GM21390 (cell line): ENCODE data around the gene PIK3C3.
"Not testable (repeated sequence)": the region's sequence is repeated elsewhere in the genome, so short reads cannot be mapped to it uniquely, and the experiment has no call there.

Source experiments
- ATAC-seq: cut with Tn5 transposase; IDR thresholded peaks from one replicate; pipeline ENCODE4 v1.9.1; 2021; ENCODE audit not compliant: unreplicated experiment

PIK3C3 gene

DNA sequence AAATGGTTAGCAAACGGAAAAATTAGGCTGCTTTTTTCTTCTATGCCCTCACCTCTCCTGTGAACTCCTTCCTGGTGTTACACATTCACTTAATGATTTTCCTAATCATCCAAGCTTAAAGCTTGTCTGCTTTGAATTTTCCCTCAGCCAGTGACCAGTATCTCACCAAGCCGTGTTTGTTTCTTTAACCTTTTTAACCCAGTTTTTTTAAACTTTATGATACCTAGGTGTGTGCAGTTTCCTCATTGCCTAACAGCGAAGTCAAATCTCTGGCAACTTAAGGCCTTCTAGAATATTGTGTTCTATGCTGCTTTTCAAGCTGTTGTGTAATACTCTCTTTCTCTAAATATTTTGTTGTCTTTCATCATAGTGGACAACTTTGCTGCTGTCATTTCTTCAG, 113.0 kb downstream of the PIK3C3 start:
- ATAC-seq, result no peak

DNA sequence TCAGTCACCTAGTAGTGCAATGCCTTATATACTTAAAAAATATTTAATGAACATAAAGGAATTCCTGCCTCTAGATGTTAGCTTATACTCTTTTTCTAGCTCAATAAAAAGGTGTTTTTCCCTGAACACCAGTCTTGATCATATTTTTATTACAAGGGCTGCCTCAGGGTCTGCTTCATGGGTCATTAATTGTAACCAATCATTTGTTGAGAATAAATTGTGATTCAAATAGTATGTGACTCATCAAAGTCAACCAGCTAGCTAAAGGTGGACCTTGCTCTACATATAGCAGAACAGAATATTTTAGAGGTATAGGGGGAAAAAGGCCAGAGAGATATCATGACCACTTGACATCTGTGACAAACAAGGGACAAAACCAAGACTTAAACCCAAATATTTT, 114.0 kb downstream of the PIK3C3 start:
- no peak for ATAC-seq

DNA sequence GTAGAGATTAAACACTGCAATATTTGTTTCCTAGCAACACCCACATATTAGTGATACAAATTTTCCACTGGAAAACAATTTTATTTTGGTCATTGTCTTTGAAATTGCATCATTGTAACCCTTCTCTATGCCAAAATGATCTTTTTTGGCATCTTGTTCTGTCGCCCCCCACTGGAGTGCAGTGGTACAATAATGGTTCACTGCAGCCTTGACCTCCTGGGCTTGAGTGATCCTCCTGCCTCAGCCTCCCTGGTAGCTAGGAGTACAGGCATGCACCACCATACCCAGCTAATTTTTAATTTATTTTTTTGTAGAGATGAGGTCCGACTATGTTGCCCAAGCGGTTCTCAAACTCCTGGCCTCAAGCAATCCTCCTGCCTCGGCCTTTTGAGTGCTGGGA, 117.4 kb downstream of the PIK3C3 start:
- no peak for ATAC-seq

DNA sequence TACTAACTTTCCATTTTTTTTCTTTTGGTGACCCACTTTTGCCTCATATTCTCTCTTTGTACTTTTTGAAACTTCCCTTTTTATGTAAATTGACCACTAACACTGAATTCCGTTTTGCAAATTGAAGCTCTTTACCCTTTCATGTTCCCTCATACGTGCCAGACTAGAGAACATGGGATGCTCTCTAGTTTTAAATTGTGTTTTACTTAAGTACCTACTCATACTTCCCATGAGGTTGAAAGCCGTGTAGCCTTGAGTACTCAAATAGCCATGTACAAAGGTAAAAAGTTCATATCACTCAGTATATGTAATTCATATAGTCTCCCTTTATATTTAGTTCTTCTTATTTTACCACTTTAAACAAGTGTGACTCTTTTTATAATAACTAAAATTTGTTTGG, 119.7 kb downstream of the PIK3C3 start:
- no peak for ATAC-seq

DNA sequence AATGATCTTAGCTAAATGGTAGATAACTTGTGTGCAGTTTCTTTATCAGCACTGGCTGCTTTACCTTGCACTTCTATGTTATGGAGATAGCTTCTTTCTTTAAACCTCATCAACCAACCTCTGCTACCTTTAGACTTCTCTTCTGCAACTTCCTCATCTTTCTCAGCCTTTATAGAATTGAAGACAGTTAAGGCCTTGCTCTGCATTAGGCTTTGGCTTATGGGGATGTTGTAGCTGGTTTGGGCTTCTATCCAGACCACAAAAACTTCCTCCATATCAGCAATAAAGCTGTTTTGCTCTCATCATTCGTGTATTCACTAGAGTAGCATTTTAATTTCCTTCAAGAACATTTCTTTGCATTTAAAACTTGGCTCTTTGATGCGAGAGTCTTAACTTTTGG, 123.7 kb downstream of the PIK3C3 start:
- no peak for ATAC-seq

DNA sequence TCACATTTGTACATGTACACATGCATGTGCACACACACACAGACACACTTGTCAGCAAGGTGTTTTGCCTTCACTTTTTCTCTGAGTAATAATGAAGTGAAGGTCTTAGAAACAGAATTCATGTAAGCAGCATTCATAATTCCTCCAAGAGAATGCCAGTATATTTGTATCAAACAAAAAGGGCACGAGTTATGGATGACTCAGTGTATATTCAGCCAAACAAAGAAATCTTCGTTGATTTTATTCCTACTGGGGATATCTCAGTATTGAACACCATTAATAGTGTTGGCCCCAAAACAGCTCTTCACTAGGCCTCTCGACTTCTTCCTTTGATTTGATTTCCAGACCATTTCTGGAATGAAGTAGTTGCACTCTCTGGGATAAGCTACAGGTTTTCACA, 125.3 kb downstream of the PIK3C3 start:
- ATAC-seq, result no peak

DNA sequence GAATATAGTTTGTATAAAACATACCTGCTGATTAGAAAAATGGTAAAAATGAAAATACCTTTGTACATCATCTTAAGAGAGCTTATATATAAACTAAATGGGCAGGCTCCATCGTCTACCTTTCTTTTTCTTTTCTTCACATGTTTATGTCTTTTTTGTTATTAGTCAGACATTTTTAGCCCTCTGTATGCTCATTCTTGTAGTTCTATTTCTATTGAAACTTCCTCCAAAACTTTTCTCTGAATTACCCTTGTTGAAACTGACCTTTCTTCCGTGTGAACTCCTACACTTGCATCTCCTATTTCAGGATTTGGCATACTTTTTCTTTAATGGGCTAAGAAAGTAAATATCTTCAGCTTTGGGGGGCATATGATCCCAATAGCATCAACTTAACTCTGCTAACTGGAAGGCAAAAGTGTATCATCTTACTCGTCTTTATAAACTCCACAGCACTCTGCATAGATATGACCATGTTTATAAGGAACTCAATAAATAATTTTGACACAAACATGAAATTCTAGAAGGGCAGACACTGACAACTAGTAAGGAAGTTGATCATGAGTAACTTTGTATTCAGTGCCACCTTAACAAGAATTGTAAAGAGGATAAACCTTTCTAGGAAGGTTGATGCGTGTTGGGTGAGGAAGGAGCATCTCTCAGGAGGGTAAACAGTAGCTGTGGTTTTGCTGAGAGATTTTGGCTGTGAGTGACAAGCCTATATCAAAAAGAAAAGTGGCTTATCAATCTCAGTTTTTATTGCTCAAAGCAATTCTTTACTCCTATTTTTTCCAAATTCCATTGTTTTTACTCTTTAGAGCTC, 127.6 kb downstream of the PIK3C3 start:
- ATAC-seq, result no peak

DNA sequence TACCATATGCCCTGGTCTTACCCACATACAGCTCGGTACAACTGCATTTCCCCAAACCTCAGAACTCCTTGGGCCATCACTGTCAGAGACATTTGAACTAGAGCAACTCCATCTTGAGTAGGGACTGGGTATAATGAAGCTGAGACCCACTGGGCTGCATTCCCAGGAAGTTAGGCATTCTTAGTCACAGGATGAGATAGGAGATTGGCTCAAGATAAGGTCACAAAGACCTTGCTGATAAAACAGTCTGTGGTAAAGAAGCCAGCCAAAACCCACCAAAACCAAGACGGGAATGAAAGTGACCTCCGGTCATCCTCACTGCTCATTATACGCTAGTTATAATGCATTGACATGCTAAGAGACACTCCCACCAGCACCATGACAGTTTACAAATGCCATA, 131.3 kb downstream of the PIK3C3 start:
- no peak for ATAC-seq

DNA sequence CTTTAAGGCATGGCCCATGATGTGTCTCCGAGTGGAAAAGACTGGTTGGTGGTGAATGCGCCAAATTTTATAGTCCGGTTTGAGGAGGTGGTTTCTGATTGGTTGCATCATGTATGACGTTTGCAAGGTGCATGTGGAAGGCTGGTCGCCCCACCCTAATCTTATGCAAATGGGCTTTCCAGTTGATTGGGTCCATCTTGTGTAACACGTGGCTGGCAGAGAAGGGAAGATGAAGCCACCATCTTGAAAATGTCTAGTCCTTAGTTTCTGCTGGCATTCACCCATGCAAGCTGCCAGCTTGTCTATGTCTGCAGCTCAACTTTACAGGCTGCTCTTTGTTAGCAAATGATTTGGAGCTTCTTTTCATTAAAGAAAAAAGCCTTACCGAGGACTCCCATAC, 132.2 kb downstream of the PIK3C3 start:
- ATAC-seq, result no peak

DNA sequence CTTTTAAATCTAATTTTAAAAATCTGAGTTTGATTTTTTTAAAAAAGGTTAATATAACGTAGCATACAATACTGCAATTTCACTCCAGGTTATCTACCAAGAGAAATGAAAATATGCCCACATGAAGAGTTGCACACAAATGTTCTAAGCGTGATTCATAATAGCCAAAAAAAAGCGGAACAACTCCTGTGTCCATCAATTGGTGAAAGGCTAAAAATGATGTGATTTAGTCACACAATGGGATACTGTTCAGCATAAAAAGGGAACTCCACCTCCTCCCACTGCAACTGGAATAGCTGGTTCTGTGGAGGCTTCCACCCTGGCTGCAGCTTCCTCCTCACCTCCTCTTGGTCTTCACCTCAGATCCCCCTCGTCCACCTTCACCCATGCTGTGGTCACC, 132.8 kb downstream of the PIK3C3 start:
- no peak for ATAC-seq

DNA sequence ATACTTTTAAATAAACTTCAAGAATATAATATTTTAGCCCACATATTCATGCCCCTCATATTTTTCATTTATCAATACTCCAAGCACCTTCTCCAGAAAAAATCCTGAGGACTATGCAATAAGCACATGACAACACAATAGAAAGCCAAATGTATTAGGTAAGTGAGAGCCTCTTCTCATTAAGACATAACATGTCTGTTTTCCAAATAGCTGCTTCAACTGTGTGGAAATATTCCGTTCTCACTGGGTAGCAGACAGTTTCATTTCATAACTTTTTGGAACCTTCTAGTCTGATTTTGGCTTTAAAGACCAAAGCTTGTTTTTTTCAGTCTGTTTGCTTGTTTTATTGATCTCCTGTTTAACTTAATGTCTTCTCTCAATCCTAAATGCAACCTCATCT, 137.8 kb downstream of the PIK3C3 start:
- ATAC-seq, result no peak

DNA sequence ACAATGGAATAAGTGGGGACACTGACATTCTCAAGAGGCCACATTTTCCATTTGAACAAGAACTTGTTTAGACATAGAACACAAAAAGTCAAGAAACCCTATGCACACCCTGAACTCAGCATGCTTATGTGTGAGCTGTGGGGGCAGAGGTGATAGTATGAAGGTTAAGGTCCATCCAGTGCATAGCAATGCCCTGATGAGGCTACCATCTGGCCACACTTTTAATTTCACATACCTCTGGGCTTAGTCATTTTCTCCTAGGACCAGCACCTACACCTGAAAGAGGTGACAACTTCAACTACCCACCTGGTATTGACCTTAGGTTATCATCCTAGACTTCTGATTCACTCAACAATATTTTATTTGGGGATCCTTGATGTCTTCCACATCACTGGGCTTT, 139.8 kb downstream of the PIK3C3 start:
- no peak for ATAC-seq

DNA sequence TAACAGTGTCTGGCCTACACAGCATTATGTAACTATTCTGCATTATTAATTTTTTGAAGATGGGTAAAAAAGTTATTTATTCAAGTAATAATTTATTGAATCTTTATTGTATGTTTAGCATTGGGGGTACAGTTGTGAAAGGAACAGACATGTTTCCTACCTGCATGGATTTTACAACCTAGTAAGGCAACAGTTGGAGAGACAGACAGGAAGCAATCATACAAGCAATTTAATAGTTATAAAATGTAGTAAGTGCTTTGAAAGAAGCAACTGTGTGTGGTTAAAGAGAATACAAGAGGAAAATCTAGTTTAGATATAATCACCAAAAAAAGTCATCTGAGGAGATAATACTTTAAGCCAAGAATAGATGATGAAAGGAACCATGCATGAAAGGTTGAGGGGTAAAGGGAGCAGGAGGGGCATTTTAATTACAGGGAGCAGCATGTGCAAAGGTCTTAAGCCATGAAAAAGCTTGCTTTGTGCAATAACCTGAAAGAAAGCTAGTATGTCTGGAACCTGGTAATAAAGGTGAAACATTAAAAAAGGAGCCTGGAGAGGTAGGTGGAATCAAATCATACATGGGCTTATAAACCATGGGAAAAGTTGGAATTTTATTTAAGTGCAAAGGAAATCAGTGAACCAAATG, 140.8 kb downstream of the PIK3C3 start:
- no peak for ATAC-seq

DNA sequence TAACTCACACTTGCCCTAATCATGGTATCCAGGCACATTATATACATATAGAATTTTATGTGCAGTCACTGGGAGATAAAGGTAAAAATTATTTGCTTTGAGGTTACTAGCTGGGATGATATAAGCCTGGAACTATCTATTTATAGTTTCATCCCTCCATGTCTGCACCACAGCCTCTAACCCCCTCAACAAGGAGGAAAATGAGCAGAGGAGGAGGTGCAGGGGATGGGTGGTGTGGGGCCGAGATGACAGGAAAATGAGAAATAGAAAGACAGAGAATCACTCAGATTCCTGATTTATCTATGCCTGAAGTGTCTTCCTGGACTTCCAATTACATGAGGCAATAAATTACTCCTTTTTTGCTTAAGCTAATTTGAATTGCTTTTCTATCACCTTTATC, 145.2 kb downstream of the PIK3C3 start:
- ATAC-seq, result no peak

DNA sequence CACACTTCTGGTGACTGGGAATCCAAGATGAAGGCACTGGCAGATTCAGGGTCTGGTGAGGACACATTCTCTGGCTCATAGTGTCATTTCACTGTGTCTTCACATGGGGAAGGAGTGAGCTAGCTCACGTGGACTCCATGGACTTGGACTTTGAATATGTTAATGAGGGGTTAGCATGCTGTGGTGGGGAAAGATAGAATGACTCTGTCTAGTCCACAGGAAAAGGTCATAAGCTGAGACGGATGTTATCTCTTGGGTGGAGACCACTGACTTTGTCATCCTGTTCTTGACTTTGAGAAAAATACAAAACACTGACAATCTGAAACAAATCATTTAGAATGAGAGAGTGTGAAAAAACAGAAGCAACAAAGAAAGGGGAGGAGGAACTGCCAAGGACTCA, 145.9 kb downstream of the PIK3C3 start:
- ATAC-seq, result no peak

DNA sequence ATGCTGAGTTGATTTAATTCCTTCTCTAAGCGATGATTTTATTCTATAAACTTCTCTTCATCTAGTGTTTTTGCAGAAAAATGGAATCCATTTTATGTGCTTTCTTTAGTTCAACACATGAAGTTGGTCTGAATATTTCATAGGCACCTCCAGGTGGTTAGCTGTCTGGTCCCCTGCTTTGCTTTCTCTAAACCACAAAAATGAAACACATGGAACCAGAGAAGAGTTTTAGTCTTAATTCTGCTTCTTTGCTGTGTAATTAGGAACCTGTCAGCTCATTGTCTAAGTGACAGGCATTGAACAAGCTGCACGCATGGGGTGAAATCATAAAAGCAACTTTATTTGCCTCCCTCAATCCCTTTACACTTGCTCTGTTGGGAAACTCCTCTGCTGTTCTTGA, 150.4 kb downstream of the PIK3C3 start:
- no peak for ATAC-seq

DNA sequence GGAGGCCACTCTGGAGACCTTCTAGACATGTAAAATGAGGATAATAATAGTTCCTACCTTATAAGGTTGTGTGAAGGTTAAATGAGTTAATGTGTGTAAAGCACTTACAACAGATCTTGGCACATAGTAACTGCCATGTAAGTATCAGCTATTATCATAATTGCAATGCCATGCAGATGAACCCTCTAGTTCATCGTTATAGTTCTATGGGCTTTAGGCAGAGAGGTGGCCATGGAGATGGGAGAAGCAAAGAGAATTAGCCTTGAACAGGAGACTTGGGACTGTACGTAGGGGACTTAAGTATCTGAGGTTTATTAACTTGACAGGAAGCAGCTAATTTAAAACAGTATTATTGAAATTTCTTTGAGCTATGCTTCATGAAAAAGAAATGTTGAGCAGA, 151.8 kb downstream of the PIK3C3 start:
- no peak for ATAC-seq

DNA sequence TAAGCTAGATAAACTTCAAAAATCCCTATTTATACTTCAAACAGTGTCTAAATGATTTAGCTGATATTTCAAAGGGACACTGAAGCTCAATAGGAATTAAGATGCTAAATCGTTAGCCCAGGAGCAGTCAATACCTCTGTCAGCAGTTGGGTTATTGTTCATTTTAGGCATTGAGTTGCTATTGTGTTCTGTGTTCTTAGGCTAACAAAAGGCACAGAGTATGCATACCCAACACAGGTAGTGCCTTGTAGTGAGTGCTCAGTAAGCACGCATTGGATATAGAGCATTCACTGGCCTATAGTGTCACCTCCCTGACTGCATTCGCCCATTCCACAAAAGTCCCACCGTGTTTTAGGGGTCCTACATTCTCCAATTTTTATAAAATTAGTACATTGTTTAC, 152.3 kb downstream of the PIK3C3 start:
- ATAC-seq, result no peak

DNA sequence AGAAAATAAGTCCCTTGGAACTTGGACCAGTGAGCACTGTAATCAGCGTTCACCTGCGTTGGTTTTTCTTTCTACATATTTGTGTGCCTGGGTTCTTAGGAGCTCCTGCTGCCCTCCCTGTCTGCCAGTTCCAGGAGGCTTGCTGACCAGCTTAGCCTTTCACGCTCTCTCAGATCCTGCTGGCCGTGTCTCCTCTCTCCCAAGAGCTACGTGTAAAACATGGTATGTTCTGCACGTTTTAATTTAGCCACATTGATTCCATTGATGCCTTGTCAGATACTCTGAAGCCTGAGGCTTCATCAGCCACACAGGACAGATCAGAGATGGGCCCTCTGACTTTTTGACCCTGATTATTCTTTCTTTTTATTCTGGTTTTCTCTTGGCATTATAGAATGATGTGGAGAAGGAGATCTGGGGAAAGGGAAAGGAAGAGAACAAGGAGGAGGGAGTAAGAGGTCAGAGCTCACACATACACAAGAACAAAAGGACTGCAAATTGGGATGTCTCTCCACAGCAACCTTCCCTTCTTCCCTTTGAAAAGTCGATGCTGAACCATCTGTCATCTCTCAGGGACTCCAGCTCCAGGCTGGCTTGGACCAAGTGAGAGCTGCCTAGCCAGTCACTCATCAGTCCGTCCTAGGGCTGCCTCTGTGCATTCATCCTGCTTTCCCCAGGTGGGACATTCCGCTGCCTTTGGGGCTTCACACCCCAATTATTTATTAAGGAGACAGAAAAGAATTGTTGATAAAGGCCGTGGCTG, 152.8 kb downstream of the PIK3C3 start:
- no peak for ATAC-seq

DNA sequence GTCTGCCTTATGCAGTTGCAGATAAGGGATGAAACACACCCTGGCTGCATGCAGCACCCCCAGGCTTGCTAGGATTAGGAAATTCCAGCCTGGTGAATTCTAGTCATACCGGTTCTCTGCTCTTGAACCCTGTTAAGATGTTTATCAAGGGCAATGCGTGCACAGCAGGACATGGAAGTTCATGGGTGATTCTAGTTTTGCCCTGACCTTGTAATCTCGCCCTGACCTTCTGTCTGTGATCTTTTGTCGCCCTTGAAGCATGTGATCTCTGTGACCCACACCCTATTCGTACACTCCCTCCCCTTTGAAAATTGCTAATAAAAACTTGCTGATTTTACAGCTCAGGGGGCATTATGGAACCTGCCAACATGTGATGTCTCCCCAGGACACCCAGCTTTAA, 157.1 kb downstream of the PIK3C3 start:
- not testable (repeated sequence) for ATAC-seq

DNA sequence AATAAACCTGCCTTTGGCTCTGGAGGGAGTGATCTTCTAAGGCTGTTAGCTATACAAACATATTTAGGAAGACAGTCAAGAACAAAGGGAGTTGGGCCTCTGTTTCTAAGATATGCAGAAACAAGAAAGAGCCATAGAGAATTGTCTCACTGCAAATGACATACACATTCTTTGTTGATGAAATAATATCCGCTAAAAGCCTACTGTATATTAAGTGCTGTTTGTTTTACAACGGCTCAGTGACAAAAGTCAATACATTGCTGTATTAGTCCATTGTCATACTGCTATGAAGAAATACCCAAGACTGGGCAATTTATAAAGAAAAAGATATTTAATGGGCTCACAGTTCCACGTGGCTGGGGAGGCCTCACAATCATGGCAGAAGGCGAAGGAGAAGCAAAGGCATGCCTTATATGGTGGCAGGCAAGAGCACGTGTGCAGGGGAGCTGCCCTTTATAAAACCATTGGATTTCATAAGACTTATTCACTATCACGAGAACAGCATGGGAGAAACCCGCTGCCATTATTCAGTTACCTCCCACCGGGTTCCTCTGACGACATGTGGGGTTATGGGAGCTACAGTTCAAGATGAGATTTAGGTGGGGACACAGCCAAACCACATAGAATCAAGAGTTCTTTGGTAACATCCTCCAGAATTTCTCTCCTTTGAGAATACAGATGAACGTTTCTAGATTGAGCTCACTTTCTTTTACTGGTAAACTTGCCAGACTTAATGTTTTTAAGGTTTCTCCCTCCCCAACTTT, 157.8 kb downstream of the PIK3C3 start:
- no peak for ATAC-seq
